Fibroblast of lung (primary cell): ENCODE measurements around the gene GABBR2. TPM values are rescaled to one million over a fixed set of nuclear protein-coding genes. Genes with fewer than 3 reads are reported as not detected.

Experiments used
- DNase-seq, 2 donors: peaks; one replicate each; pipeline versions ENCODE4 v3.0.0 to v3.0.0-alpha.2; 2010; ENCODE audit warnings: low read depth in 2 of 2
- H2AFZ ChIP-seq: 2 replicates; pipeline ENCODE4 v1.5.1; 2012; ENCODE audit warnings: low read length, control low read depth, inconsistent platforms
- H3K27ac ChIP-seq: 2 replicates; pipeline ENCODE4 v1.5.1; 2011; ENCODE audit warnings: low read length, control low read depth; ENCODE audit not compliant: insufficient read depth
- H3K27me3 ChIP-seq: 2 replicates; pipeline ENCODE4 v1.5.1; 2011; ENCODE audit warnings: mild to moderate bottlenecking, low read length; ENCODE audit not compliant: control insufficient read depth, insufficient read depth
- H3K36me3 ChIP-seq: 2 replicates; pipeline ENCODE4 v1.5.1; 2011; ENCODE audit warnings: low read length; ENCODE audit not compliant: control insufficient read depth, insufficient read depth
- H3K4me1 ChIP-seq: 2 replicates; pipeline ENCODE4 v1.5.1; 2011; ENCODE audit warnings: low read length; ENCODE audit not compliant: control insufficient read depth, insufficient read depth; ENCODE audit errors: extremely low read depth
- H3K4me2 ChIP-seq: 2 replicates; pipeline ENCODE4 v1.5.1; 2011; ENCODE audit warnings: low read length, control low read depth; ENCODE audit not compliant: insufficient read depth; ENCODE audit errors: extremely low read depth
- H3K4me3 ChIP-seq, 4 experiments: fragments of 200-600 bp in 1 of 4; sonication (generic) in 1 of 4; replicated peaks in 1 of 4; 2 replicates each; pipeline ENCODE4 v1.5.1; 2011 to 2016; ENCODE audit warnings: low read length in 4 of 4, low read depth in 3 of 4, mild to moderate bottlenecking in 3 of 4, control low read depth in 2 of 4, inconsistent platforms in 1 of 4, mixed read lengths in 1 of 4; ENCODE audit not compliant: insufficient read depth in 1 of 4; ENCODE audit errors: control extremely low read depth in 1 of 4
- H3K79me2 ChIP-seq: 2 replicates; pipeline ENCODE4 v1.5.1; 2012; ENCODE audit warnings: mild to moderate bottlenecking, low read length, inconsistent platforms; ENCODE audit not compliant: control insufficient read depth, insufficient read depth
- H3K9ac ChIP-seq: 2 replicates; pipeline ENCODE4 v1.5.1; 2011; ENCODE audit warnings: mild to moderate bottlenecking, low read length, control low read depth; ENCODE audit not compliant: insufficient read depth
- H3K9me3 ChIP-seq: 2 replicates; pipeline ENCODE4 v1.5.1; 2012; ENCODE audit warnings: low read depth, low read length; ENCODE audit not compliant: control insufficient read depth, insufficient read depth
- H4K20me1 ChIP-seq: 2 replicates; pipeline ENCODE4 v1.5.1; 2011; ENCODE audit warnings: low read length; ENCODE audit not compliant: control insufficient read depth, insufficient read depth; ENCODE audit errors: extremely low read depth
- EZH2 ChIP-seq: IDR thresholded peaks from 2 replicates; pipeline ENCODE4 v1.5.1; 2012; ENCODE audit warnings: low read length, control low read depth, mild to moderate bottlenecking; ENCODE audit errors: missing control alignments
- polyA plus RNA-seq, 2 donors: library from polyadenylated mRNA; depleted of rRNA in 1 of 2; stranded (reverse) in 1 of 2; unstranded in 1 of 2; fragments of >200 nt; gene quantifications; 2 replicates each; pipeline ENCODE4 v1.2.1, GENCODE V29; 2011 to 2012; ENCODE audit warnings: missing spikeins in 1 of 2
- total RNA-seq: library from RNA; depleted of rRNA; stranded (reverse); fragments of >200 nt; gene quantifications from 2 replicates; pipeline ENCODE4 v1.2.1, GENCODE V29; 2014
- TF ChIP-seq, protein P1 (sequence below), 2 donors: IDR thresholded peaks in 1 of 2; conservative IDR thresholded peaks in 1 of 2; 1 replicate in 1 of 2; 2 replicates in 1 of 2; pipeline ENCODE4 v1.5.1; 2011 to 2012; ENCODE audit warnings: low read length in 2 of 2, control low read depth in 1 of 2, inconsistent platforms in 1 of 2, low read depth in 1 of 2, mild to moderate bottlenecking in 1 of 2

The GABBR2 gene
- total and polyA plus RNA-seq, 2 donors (not counting 1 experiment from before 2014, with no cell fraction given) = 0.32 to 0.33 TPM

DNA sequence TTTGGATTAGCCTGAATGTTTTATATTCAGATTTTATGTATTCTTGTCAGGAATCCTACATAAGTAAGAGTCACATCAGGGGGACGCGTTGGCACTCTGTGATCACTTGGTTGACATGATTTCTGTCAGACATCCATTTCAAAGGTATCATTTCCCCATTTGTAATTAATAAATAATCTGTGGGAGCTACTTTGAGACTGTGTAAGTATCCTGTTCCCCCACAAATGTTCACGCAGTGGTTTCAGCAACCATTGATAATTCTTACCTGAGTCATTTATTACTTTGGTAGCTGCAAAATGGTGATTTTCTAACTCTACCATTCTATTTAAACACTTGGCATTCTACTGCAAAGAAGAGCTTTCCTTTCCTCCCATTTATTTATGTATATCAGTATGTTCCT lies 396.4 kb downstream of the GABBR2 start:
- H3K4me3 ChIP-seq = no peak overlapping the region

DNA sequence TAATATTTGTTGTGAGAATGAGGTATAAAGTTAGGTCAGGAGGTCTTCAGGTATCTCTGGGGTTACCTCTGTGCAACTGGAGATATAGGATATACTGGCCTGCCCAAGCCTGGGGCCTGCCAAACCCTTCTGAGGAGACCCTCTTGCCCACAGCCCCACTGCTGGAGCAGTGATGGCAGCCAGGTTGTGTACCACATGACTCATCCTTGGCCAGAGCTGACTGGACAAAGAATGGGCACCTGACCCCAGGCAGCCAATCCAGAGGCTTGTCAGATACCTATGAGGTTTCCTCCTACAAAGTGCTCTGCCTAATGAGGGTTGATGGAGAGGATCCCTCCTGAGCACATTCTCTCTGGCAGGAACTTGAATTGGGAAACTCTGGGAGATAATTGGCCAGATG lies 397.2 kb downstream of the GABBR2 start:
- peaks cover 2% of the 10 kb centered on the region for H3K4me1 ChIP-seq
- TF ChIP-seq, protein P1, sequence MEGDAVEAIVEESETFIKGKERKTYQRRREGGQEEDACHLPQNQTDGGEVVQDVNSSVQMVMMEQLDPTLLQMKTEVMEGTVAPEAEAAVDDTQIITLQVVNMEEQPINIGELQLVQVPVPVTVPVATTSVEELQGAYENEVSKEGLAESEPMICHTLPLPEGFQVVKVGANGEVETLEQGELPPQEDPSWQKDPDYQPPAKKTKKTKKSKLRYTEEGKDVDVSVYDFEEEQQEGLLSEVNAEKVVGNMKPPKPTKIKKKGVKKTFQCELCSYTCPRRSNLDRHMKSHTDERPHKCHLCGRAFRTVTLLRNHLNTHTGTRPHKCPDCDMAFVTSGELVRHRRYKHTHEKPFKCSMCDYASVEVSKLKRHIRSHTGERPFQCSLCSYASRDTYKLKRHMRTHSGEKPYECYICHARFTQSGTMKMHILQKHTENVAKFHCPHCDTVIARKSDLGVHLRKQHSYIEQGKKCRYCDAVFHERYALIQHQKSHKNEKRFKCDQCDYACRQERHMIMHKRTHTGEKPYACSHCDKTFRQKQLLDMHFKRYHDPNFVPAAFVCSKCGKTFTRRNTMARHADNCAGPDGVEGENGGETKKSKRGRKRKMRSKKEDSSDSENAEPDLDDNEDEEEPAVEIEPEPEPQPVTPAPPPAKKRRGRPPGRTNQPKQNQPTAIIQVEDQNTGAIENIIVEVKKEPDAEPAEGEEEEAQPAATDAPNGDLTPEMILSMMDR (conservative IDR thresholded peaks at IDR 0.05 in 1 of 2, IDR thresholded peaks at IDR 0.05 in 1 of 2; ENCODE audit: low read depth in 1 of 2, low read length in 2 of 2) = no peak
- no peak for TF ChIP-seq EZH2
- H3K9ac ChIP-seq = no peak overlapping the region
- no peaks in the 10 kb centered on the region for H4K20me1 ChIP-seq
- no peak for DNase-seq
- no peaks in the 10 kb centered on the region for H3K27me3 ChIP-seq
- H3K4me3 ChIP-seq = no peak overlapping the region
- H3K9me3 ChIP-seq = no peaks in the 10 kb centered on the region
- no peak overlapping the region for H2AFZ ChIP-seq
- H3K27ac ChIP-seq = no peak overlapping the region
- no peaks in the 10 kb centered on the region for H3K36me3 ChIP-seq
- H3K79me2 ChIP-seq = no peaks in the 10 kb centered on the region
- no peak overlapping the region for H3K4me2 ChIP-seq

More for the DNA sequence above, 396.4 kb downstream of the GABBR2 start:
- Histone ChIP-seq H4K20me1 (no peaks in the 10 kb centered on the region), H3K4me1 (peaks cover 2% of the 10 kb centered on the region), H3K36me3 (no peaks in the 10 kb centered on the region), H3K9me3 (no peaks in the 10 kb centered on the region), H3K4me2 (no peak overlapping the region), H2AFZ (no peak overlapping the region), H3K79me2 (no peaks in the 10 kb centered on the region), H3K27ac (no peak overlapping the region), H3K27me3 (no peaks in the 10 kb centered on the region), H3K9ac (no peak overlapping the region)
- no peak for TF ChIP-seq EZH2
- TF ChIP-seq, protein P1 (conservative IDR thresholded peaks at IDR 0.05 in 1 of 2, IDR thresholded peaks at IDR 0.05 in 1 of 2; ENCODE audit: low read depth in 1 of 2, low read length in 2 of 2) = no peak
- DNase-seq = no peak

DNA sequence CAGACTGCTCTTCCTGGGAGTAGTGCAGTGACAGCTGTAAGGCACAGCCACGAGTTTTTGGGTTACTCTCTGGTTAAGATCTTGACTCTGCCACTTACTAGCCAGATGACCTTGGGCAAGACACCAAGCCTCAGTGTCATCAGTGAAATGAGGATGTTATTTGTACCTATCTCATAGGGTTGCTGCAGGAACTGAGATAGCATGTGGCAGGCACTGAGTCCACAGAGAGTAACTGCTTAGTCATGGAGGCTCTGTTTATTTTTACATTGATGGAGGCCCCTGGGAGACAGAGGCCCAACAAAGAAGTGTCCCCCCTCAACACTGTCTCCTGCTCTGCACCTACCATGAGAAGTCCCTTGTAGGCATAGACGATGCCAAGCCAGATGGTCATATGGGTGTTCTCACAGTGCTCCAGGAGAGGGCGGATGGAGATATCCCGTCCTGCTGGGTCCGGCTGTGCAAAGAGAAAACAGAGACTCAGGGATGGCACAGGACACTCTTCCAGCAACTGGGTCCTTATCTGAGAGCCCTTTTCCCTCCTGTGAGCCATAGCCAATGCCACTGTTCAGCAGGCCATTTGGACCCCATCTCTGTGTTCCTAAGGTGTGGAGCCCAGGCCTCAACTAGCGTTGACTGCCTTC lies 397.9 kb downstream of the GABBR2 start:
- H3K27ac ChIP-seq = no peak overlapping the region
- H3K27me3 ChIP-seq = no peaks in the 10 kb centered on the region
- TF ChIP-seq EZH2 = no peak
- TF ChIP-seq, protein P1 (conservative IDR thresholded peaks at IDR 0.05 in 1 of 2, IDR thresholded peaks at IDR 0.05 in 1 of 2; ENCODE audit: low read depth in 1 of 2, low read length in 2 of 2) = no peak
- no peaks in the 10 kb centered on the region for H3K79me2 ChIP-seq
- no peaks in the 10 kb centered on the region for H3K9me3 ChIP-seq
- no peaks in the 10 kb centered on the region for H3K36me3 ChIP-seq
- H3K4me1 ChIP-seq = peaks cover 2% of the 10 kb centered on the region
- DNase-seq = no peak
- no peak overlapping the region for H3K4me3 ChIP-seq
- H3K4me2 ChIP-seq = no peak overlapping the region
- H4K20me1 ChIP-seq = no peaks in the 10 kb centered on the region
- H2AFZ ChIP-seq = no peak overlapping the region
- H3K9ac ChIP-seq = no peak overlapping the region
